GM19023 (cell line): ENCODE measurements around the gene ENGASE.

Experiments used
- ATAC-seq: cut with Tn5 transposase; IDR thresholded peaks from one replicate; pipeline ENCODE4 v1.9.1; 2021; ENCODE audit warnings: mild to moderate bottlenecking, moderate library complexity; ENCODE audit not compliant: unreplicated experiment

Gene ENGASE

DNA sequence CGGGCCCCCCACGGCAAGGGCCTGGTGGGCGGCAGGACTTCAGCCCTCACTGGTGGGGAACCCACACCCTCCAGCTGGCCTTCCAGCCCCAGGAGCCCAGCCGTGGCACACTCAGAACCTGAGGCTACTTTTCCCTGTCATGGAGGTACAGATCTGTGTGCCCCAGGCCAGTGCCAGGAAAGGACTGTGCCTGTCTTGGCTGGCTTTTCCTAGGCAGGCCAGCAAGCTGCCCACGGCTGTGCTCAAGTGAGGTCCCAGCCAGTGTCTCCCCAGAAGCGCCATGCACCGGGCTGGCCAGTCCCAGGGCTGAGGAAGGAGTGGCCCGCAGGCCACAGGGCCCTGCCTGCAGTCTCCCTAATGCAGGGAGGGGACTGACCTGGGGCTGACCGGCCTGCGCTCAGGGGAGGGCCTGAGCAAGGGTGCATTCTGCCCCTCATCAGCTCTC lies 16.6 kb downstream of the ENGASE start:
- ATAC-seq: no peak

- no peak for ATAC-seq
Measured at GRCh38 chr17:79092567-79092966, 17.9 kb downstream of the ENGASE start.

- no peak for ATAC-seq
Measured at GRCh38 chr17:79093270-79093669, 18.6 kb downstream of the ENGASE start.

DNA sequence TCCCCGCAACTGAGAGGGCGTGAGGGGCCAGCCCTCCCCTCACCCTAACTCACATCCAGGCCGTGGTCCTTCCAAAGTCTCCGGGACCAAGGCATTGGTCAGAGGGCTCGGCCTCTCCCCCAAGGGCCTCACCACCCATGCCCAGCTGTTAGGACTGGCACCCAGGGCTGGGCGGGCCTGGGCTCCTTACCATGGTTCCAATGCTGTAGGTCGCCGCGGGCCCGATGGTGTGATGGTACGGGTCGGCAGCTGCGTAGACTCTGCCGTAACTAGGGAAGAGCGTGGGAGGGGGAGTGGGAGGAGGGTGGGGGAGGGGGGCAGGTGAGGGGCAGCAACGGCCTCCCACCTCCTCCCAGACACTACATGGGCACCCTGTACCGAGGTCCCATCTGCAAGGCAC lies 19.6 kb downstream of the ENGASE start:
- ATAC-seq: no peak

GRCh38 chr17:79095345-79096055 lies 20.9 kb downstream of the ENGASE start:
- ATAC-seq: no peak

DNA sequence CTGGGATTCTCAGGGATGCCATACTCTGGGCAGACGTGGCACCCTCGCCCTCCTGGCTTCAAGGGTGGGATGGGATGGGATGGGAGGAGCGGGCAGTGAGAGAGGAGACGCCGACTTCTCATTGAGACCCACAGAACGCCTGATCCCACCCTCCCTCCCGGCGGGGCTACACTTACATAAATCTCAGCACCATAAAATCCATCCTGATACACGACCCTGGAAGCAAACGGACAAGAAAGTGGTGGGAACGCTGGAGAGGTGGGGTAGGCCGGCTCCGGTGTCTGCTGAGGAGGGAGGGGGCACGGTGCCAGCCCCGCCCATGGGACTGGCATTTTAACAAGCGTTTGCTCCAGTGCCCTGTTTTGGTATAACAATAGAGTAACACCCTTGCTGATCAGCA lies 21.9 kb downstream of the ENGASE start:
- ATAC-seq: no peak

- no peak for ATAC-seq
Measured at GRCh38 chr17:79097226-79098055, 22.8 kb downstream of the ENGASE start.

GRCh38 chr17:79098282-79098867 lies 23.8 kb downstream of the ENGASE start:
- ATAC-seq: no peak

DNA sequence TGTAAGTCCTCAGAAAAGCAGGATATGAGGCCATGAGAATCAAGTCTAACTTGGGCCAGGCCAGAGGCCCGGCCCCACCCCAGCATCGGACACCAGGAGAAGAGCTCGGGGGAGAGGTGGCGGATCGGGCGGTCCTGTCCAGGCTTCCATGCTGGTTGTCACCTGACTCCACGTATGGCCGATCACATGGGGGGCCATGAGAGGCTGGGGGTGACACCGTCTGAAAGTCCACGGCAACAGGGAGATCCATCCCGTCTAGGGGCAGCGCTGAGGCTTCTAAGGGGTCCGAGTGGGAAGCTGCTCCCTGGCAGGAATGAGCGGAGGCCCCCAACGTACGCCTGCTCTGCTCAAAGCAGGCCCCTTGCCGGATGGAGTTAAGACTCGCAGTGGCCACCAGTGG lies 25.8 kb downstream of the ENGASE start:
- ATAC-seq: no peak

- no peak for ATAC-seq
Measured at GRCh38 chr17:79101111-79101673, 26.6 kb downstream of the ENGASE start.

- no peak for ATAC-seq
Measured at GRCh38 chr17:79102214-79102613, 27.6 kb downstream of the ENGASE start.

DNA sequence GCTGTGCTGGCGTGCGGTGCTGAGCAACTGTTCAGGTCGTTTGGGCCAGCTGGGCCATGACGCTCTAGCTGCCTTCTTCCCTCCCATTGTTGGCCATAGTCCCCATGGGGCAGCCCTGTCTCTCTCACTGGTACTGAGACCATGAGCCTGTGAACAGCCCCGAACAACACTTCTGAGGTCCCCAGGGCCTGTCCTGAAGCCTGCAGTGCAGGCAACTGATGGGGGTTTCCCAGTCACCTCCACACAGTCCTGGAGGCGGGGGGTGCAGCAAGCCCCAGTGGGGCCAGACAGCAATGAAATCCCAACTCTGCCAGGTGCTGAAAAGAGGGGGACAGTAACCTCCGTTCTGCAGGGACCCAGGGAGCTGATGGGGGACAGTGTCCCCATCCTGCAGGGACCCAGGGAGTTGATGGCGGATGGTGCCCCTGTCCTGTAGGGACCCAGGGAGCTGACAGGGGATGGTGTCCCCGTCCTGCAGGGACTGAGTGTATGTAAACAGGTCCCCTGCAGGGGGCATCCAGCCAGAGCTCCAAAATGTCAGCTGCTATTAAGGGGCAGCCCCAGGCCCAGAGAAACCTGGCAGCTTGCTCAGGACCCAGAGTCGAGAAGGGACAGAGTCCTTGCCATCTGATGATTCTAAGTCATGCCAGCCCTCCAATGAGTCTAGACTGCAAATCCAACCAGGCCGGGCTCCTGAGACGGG lies 30.4 kb downstream of the ENGASE start:
- ATAC-seq: no peak

DNA sequence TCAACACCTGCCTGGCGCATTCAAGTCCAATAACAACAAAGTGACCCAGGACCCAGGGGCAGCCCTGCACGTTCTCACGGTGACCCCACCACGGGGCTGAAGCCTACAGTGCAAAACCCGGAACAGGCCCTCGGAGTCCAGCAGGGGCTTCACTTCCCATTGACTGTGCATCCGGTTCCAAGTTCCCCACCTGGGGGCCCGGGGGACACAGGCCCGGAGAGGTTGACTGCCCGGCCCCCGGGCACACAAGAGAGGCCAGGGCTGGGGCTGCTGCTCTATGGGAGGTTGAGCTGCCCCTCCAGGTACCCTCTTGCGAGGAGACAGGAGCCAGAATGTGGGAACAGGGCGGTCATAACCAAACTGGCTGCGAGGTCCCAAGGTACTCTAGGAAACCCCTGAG lies 31.3 kb downstream of the ENGASE start:
- ATAC-seq: no peak

DNA sequence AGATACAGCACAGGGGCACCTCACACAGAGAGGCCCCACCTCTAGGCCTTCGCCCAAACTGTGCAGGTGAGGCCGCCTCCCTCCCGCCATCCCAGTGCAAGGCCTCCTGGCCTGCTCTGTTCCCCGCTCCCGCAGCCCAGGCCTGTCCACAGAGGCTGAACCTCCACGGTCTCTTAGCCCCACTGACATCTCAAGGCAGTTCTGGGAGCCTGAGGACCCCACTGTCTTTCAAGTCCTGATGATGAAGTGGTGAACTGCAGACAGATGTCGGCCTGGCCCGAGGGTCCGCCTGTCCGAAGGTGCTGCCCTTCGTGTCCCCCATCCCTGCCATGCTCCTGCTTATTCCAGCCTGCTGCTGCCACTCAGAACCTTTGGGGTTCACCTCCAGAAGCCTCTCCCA lies 32.3 kb downstream of the ENGASE start:
- ATAC-seq: no peak

GRCh38 chr17:79107499-79108231 lies 33.0 kb downstream of the ENGASE start:
- ATAC-seq: no peak

DNA sequence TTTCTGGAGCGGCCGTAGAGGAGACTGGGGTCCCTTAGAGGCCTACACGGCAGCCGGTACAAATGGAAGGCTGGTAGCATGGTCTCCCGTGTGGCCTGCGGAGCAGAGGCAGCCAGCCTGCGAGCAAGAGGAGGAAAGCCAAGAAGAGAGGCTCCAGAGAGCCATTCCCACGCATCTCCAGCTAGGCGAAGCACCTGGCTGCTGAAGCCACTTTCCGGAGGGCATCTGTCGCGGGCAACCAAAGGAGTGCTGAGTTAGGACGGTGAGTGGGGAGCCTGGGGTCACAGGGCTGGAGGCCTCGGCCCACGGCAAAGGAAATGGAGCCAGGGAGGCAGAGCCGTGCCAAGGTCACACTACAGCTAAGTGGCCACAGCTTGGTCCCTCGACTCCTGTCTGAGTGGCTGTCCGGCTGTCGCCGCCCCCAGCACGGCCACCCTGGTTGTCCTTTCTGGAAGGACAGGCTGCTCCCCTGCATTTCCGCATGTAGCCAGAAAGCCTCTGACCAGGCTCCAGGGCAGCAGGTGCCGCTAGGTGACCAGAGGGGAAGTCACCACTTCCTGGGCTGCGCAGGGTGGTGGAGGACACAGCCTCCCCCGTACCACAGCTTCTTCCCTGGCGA lies 33.7 kb downstream of the ENGASE start:
- no peak for ATAC-seq

GRCh38 chr17:79108870-79109269 lies 34.2 kb downstream of the ENGASE start:
- no peak for ATAC-seq

DNA sequence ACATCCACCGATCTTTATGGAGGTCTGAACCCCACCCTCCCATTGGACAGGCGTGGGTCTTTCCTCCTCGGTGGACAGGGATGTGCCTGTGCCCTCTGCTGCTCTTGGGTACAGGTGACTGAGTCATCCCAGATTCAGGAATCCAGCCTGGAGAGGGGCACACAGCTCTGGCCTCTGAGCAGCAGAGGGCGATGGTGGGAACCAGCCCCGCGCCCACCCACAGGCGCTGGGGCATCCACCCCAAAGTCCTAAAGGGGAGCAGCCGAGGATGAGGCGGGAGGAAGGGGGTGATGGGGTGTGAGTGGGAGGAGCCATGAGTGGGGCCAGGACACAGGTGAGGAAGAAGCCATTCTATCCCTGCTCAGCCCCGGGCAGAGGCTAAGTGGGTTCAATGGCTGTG lies 35.0 kb downstream of the ENGASE start:
- ATAC-seq: no peak

- ATAC-seq: no peak
Measured at GRCh38 chr17:79111097-79111496, 36.5 kb downstream of the ENGASE start.

DNA sequence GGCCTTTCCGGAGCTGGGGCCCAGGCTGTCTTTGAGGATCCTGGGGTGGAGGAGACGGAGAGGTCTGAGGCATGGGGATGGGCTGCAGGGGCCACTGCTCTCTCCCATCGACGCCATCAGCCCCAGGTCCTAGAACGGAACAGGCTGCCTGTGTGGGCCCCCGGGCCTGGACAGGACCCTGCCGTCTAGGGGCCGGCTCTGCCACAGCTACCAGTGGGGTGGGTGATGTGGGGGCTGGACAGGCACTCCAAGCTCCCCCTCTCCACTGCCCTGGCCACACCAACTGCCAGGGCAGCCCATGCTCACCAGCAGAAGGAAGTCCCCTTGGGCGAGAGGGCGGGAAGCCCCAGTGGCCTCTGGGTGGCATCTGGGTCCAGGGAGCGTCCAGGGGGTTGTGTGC lies 37.8 kb downstream of the ENGASE start:
- ATAC-seq: no peak
